ENCODE measurements around the gene SHISA3. TPM values are rescaled to one million over a fixed set of nuclear protein-coding genes. Genes with fewer than 3 reads are reported as not detected.
"Not testable (repeated sequence)": the region's sequence is repeated elsewhere in the genome, so short reads cannot be mapped to it uniquely, and the experiment has no call there.

Gene SHISA3
- polyA plus RNA-seq (ENCODE audit: insufficient read length in 3 of 3): 10 to 100 TPM; 63.0 to 95.8 (median 87.7) TPM

DNA sequence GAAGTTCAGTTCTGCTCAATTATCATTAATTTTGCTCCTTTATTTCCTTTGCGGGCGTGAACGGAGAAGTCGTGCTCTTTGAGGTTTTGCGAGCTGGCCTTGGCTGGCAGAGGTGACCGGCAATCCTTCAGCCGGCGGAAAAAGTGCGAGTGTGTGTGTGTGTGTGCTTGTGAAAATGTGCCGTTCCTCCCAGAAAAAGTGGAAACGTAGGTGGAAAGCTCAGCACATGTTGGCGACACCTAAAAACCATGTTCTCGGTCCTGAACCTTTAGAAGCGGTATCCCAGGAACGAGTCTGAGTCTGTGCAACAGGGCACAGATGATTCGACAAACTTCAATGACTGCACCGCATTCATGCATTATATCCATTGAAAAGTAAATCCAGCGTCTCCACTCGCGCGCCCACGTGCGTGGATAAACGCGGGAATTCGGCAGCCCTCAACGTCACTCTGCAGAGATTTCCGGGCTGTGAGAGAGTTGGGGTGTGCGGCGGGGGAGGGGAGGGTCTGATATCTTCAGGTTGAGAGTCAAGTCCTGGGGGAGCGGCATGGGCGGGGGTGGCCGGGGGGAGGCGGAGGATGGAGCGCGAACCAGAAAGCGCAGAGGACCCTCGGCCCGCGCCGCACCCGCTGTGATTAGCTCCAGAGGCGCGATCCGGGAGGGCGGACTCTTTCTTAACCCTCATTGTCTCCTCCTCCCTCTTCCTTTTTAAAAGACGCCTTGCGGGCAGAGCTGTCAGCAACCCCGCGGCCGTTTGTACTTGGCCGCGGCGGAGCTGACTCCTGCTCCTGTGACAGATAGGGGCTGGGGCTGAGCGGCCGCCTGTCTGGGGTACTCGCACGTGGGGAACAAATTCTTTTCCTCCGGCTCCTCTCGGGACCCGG lies at the start of gene SHISA3:
Gene SHISA3, plus strand, starts transcription at position 737 of the 883 bp plus-strand sequence. CDS start 569 bp downstream, outside the sequence.
- peak in 1 of 3 donors; percentile 63 for DNase-seq (ENCODE audit: low read depth in 3 of 3, low spot score in 2 of 3)

DNA sequence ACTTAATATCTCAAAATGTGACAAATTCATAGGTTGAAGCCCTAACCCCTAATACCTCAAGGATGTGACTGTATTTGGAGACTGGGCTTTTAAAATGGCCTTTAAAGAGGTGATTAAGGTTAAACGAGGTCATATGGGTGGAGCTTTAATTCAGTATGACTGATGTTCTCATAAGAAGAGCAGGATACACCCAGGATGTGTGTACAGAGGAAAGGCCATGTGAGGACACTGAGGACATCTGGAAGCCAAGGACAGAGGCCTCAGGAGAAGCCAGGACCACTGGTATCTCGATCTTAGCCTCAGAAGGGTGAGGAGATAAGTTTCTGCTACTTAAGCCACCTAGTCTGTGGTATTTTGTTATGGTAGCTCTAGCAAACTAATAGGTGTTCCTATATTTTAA lies 49.0 kb upstream of the SHISA3 start:
- no peak for DNase-seq (ENCODE audit: low read depth in 3 of 3, low spot score in 2 of 3)

DNA sequence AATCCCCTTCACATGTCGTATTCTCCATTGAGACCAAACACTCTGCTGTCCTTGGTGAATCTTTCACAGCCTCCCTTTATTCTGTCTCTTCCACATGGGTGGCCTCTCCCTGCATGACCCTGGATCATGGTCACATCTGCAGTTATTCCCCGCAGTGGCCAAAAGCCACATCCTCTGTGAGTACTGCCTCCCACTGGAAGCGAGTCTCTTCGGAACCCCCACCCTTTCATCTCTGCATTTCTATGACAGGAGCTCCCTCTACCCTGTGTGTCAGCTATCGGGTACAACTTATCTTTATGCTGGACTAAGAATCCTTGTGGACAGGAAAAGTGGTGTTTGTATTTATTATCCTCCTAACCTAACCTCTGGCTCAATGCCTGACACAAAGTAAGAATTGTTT lies 48.6 kb upstream of the SHISA3 start:
- DNase-seq (ENCODE audit: low read depth in 3 of 3, low spot score in 2 of 3): no peak

DNA sequence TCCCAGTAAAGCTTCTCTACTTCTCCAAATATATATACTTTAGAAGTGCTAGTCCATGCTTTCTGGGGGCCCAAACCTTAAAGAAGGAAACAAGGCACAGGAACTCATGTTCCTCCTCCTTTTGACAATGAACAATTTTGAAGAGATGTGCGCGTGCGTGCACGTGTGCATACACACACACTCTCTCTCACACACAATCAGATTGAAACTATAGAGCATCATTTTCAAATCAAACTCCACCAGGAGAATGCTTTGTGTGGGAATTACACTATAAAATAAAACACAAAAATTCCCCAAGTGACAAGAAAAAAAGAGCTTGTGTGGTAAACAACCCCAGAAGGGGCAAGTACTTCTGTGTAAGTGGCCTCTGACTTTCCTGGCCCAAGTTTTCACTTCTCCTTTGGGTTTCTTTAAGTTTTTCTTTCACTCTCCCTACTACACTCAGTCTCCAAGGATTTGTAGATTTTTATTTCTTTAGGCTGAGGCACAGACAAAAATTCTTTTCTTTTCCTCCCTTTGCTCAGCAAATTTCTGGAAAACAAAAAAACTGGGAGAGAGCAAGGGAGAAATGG lies 46.6 kb upstream of the SHISA3 start:
- DNase-seq (ENCODE audit: low read depth in 3 of 3, low spot score in 2 of 3): no peak

DNA sequence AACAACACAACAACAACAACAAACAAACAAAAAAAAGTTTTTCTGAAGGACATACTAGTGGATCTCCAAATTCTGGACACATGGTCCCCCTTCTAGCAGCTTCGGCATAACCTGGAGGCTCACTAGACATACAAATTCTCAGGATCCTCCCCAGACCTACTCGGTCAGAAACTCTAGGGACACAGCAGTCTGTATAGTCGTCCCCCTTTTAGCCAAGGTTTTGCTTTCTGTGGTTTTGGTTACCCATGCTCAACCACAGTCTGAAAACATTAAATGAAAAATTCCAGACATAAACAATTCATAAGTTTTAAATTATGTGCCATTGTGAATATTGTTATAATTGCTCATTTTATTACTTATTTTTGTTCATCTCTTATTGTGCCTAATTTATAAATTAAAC lies 45.2 kb upstream of the SHISA3 start:
- DNase-seq (ENCODE audit: low read depth in 3 of 3, low spot score in 2 of 3): no peak

DNA sequence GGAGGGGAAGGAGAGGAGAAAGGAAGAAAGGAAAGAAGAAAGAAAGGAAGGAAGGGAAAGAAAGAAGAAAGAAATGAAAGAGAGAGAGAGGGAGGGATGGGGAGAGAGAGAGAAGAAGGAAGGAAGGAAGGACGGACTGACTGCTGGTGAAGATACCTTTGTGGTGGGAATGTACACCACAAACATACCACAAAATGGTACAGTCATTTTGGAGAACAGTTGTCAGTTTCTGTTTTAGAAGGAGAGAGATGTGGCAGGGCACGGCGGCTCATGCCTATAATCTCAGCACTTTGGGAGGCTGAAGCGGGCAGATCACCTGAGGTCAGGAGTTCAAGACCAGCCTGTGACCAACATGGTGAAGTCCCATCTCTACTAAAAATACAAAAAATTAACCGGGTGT lies 40.0 kb upstream of the SHISA3 start:
- DNase-seq (ENCODE audit: low read depth in 3 of 3, low spot score in 2 of 3): no peak

DNA sequence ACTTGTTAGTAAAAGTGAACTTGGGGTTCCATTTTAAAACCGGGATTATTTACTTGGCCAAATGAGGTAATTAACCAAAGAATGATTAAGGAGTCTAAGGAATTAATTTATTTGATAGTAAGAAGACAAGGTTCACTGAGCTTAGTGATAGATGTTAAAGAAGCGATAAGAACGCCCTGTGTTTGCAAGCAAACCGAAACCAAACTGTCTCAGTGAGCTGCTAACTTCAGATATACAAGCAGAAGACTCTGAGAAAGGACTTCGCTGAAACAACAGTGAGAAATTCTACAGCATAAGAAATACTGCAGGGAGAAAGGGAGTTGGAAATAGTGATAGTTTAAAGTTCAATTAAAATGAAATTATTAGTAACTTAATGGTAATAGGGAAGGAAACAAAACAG lies 37.6 kb upstream of the SHISA3 start:
- no peak for DNase-seq (ENCODE audit: low read depth in 3 of 3, low spot score in 2 of 3)

DNA sequence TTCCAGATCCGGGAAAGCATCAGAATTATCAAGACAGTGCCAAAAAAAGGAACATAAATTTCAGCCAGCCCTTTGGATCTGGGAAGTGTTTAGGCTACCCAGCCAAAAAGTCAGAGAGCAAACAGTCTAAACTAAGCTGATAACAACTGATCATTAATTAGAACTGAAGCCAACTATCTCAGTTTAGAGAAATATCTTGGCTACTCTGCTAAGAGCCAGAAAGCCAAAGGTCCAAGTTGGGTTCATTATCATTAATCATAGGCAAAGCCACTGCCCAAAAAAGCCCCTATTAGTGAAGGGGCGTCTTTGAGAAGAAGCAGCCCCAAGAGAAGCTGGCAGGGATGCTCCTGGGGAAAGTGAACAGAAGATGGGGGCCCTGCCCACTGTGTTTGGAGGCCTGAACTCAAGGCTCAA lies 37.0 kb upstream of the SHISA3 start:
- no peak for DNase-seq (ENCODE audit: low read depth in 3 of 3, low spot score in 2 of 3)

DNA sequence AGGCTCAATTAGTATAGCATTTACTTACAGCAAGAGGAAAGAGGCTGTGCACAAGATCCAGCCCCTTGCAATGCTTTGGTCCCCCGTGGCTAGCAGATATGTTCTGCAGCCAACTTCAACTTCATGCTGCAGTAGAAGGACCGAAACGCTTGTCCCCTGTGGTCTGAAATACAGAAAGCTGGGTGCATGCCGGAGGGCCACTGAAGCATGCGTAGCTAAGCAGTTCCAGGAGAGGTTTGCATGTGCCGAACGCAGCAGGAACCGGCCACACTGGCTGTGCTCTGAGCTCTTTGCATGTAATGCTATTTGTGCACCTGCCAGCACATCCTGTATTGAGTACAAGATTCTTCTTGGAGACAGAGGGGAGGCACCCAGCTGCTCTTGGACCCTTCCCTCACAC lies 35.8 kb upstream of the SHISA3 start:
- DNase-seq (ENCODE audit: low read depth in 3 of 3, low spot score in 2 of 3): no peak

DNA sequence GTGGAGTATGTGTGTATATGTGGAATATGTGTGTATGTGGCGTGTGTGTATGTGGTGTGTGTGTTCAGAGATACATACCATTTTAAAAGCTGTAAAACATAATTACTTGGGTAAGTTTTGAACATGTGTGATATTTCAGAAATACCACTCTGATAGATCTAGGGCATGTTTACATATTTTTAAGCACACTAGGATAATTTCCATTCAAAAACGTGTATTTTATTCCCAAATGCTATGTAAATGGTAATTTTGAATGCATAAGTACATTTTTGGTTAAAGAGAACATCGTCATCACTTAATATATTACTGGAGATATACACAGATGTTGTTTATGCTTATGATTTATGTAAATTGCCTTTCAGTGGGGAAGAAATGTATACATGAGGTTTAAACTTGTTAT lies 34.7 kb upstream of the SHISA3 start:
- DNase-seq (ENCODE audit: low read depth in 3 of 3, low spot score in 2 of 3): no peak

DNA sequence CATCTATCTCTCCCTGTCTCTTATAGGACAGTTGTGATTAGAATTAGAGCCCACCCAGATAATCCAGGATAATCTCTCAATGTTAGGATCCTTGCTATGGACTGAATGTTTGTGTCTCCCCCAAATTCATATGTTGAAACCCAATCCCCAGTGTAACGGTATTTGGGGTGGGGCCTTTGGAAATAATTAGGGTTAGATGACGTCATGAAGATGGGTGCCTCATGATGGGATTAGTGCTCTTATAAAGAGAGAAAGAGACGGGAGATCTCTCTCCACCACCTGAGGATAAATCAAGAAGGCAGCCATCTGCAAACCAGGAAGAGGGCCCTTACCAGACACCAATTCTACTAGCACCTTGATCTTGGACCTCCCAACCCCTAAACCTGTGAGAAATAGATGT lies 33.7 kb upstream of the SHISA3 start:
- DNase-seq (ENCODE audit: low read depth in 3 of 3, low spot score in 2 of 3): no peak

DNA sequence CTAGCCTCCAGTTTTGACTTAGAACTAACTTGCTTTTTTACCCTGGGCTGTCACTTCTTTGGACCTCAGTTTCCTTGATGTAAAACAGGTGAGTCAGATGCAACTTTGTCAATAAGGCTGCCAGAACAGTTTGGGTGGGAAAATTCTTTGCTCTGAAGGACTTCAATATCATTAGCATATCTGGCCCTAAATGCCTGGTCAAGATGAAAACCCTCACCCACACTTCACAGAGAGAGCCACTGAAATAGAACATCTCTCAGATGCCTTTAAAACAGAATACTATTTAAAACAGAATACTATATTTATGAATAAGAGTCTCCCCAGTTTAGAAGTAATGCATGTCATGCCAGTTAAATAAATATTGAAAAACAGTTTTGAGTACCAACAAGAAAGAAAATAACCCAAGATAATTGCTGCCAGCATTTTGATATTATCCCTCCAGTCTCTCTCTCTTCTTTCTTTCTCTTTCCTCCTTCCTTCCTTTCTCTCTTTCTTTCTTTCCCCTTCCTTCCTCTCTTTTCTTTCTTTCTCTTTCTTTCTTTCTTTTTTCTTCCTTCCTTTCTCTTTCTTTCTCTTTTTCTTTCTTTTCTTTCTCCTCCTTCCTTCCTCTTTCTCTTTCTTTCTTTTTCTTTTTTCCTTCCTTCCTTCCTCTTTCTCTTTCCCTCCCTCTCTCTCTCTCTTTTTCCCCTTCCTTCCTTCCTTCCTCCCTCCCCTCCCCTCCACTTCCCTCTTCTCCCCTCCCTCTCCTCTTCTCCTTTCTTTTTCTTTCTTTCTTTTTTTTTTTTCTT lies 32.8 kb upstream of the SHISA3 start:
- DNase-seq (ENCODE audit: low read depth in 3 of 3, low spot score in 2 of 3): no peak

DNA sequence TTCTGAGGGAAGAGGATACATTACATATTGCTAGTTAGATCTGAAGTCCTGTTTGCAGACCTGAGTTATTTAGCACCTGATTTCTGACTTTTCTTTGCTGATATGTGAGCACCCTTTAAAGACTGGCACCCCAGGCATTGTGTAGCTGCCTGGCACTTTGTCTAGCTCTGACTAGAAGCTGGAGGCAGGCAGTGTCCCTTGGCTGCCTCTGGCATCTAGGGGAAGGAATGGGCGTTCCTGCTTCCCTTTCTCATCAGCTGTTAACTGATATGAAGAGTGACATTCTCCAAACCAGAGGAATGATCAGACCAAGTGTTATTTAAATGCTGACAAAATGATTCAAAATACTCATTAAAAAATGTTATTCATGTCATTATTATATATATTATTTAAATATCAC lies 30.3 kb upstream of the SHISA3 start:
- DNase-seq (ENCODE audit: low read depth in 3 of 3, low spot score in 2 of 3): no peak

DNA sequence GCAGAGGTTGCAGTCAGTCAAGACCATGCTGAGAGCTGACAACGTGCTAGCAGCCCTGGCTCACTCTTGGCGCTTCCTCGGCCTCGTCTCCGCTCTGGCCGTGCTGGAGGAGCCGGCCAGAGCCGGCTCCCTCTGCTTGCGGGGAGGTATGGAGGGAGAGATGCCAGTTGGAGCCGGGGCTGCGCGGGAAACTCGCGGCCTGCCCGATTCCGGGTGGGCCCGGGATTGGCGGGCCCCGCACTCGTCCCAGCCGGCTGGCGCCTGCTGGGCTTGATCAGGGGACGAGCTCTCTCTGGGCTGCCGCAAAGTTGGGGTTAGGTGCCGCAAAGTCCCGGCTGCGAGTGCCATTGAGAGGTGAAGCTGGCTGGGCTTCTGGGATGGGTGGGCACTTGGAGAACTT lies 27.8 kb upstream of the SHISA3 start:
- no peak for DNase-seq (ENCODE audit: low read depth in 3 of 3, low spot score in 2 of 3)

DNA sequence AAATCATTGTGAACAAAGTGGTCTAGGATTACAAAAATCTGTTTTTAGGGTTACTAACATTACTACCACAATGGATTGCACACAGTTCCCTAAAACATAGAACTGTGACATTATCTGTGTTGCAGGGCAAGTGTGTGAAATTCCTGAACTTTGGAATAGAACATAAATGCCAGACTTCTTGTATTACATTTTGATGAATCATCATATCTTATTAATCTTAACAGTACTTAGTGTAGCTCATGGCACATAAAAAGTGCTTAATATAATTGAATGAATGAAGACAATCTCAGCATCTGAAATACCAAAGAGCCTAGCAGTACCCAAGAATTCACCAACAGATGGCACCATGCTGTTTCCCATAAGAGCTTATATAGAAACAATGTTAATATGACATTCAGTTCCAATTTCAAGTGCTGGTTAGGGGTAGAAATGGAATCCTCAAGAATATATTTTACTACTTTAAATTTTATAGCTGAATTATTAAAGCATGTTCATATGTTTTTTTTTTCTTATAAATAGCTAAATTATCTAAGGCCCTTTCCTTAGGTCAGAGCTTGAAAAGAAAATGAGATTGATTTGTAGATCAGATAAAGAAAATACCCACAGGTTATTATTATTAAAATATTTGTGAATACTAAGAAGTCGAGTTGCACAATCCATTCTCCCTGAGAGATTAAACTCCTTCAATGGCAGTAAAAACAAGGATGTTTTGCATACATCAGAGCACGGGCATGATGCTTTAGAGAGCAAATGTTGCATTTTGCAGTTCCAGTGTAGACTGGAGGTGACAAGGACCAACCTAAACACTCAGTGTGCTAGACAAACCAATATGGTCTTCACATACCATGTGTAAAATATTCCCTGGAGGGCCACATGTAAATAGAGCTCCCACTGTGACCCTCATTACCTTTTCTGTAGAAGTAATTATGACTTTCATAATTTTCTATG lies 25.7 kb upstream of the SHISA3 start:
- no peak for DNase-seq (ENCODE audit: low read depth in 3 of 3, low spot score in 2 of 3)

DNA sequence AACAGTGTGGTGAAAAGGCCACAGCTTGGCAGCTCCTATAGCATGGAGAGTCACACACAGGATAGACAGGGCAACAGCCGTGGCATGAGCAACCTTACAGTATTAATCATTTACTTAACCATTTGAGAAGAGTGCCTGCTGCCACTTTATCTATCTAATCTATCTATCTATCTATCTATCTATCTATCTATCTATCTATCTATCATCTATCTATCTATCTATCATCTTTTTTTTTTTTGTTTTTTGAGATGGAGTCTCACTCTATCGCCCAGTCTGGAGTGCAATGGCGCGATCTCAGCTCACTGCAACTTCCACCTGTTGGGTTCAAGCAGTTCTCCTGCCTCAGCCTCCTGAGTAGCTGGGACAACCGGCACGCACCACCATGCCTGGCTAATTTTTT lies 25.0 kb upstream of the SHISA3 start:
- DNase-seq (ENCODE audit: low read depth in 3 of 3, low spot score in 2 of 3): not testable (repeated sequence)

DNA sequence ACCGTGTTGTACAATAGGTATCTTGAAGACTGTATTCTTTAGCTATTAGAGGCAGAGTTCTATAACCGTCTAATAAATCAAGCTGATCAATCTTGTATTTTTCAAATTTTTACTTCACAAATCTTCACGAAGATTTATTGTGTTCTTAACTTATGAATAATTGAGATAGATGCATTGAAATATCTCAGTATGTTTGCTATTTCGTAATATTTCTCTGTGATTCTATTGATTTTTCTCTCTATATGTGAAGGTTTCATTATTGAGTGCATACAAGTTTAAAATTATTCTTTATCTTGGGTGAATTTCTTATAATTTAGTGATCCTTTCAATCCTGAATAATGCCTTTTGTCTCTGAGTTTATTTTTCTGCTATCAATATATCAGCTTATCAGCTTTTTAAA lies 19.8 kb upstream of the SHISA3 start:
- DNase-seq (ENCODE audit: low read depth in 3 of 3, low spot score in 2 of 3): no peak

DNA sequence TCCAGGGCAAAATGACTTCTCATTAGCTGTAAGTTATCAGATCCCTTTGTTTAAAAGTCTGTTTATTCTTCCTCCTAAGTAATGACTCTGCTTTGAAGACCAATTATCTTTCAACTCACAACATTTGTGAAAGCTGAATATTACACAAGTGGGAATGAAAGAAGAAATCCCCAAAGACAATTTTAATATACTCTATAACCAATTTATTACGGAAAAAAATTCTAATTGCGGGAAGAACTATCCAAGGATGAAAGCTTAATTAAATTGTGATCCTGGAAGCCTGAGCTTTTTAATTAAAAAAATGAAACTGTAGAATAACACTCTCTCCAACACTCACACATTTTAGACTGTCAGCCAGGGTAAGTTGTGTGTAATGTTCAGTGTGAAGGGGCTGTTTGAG lies 15.6 kb upstream of the SHISA3 start:
- DNase-seq (ENCODE audit: low read depth in 3 of 3, low spot score in 2 of 3): no peak

DNA sequence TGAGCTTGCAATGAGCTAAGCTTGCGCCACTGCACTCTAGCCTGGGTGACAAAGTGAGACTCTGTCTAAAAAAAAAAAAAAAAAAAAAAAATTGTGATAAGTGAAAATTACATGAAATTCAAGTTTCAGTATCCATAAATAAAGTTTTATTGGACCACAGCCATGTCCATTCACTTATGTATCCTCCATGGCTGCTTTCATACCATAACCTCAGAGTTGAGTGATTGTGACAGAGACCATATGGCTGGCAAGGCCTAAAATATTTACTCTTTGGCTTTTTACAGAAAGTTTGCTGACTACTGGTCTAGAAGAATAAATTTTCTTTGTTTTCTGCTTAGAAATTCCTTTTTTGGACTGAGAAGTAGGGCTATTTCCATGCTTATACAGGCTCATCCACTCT lies 11.8 kb upstream of the SHISA3 start:
- DNase-seq (ENCODE audit: low read depth in 3 of 3, low spot score in 2 of 3): no peak

DNA sequence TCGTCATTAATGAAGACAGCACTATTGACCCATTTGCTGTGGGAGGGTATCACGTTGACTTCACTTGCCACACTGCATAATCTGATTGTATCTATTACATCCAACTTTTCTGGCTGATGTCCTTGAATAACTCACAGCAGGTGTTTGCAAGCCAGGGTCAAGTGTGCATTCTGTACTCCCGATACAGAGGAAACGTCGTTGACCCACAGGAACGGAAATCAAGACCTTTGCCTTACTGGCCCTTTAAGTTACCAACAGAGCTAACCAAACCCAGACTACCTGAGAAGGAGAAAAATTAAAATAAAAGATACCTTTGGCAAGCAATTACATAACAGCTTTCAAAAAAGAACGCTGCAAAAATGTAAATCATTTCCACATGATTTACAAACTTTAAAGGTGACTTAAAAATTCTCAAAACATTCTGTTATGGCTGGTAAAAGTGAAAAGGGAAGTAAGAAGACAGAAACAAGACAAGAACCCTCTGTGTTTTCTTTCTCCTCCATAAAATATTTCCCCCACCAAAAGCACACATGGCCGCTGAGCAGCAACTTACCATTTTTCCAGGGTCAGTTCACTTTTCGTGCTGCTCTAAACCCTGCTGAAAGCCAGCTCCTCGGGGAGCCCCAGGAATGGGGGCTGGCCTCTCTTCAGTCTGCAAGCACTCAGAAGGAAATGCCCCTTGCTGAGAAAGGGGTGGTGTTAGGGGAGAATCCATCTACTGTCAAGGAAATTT lies 6.5 kb upstream of the SHISA3 start:
- DNase-seq (ENCODE audit: low read depth in 3 of 3, low spot score in 2 of 3): no peak

Measured in right renal cortex interstitium (tissue), 3 donors.